Osteocyte (in vitro differentiated cells): Measurements from ENCODE around the gene IL17F. TPM values are rescaled to one million over a fixed set of nuclear protein-coding genes. Genes with fewer than 3 reads are reported as not detected.

Source experiments
- DNase-seq: peaks from one replicate; pipeline ENCODE4 v3.0.0; 2021; ENCODE audit warnings: mixed read lengths; ENCODE audit not compliant: unreplicated experiment; ENCODE audit errors: extremely low spot score
- H3K27ac Mint-ChIP-seq: one replicate; pipeline ENCODE4 v1.8.0; 2021; ENCODE audit warnings: mild to moderate bottlenecking, mixed read lengths; ENCODE audit not compliant: unreplicated experiment
- H3K27me3 Mint-ChIP-seq: one replicate; pipeline ENCODE4 v1.8.0; 2021; ENCODE audit warnings: mixed read lengths; ENCODE audit not compliant: unreplicated experiment
- H3K36me3 Mint-ChIP-seq: one replicate; pipeline ENCODE4 v1.8.0; 2021; ENCODE audit warnings: mixed read lengths; ENCODE audit not compliant: unreplicated experiment
- H3K4me1 Mint-ChIP-seq: one replicate; pipeline ENCODE4 v1.8.0; 2021; ENCODE audit warnings: mixed read lengths; ENCODE audit not compliant: unreplicated experiment
- H3K4me3 Mint-ChIP-seq: one replicate; pipeline ENCODE4 v1.8.0; 2021; ENCODE audit warnings: mild to moderate bottlenecking, moderate library complexity, mixed read lengths; ENCODE audit not compliant: unreplicated experiment
- H3K9me3 Mint-ChIP-seq: one replicate; pipeline ENCODE4 v1.8.0; 2021; ENCODE audit warnings: mixed read lengths; ENCODE audit not compliant: unreplicated experiment
- CTCF ChIP-seq: fragments of 200-600 bp; sonication (generic); IDR thresholded peaks from 2 replicates; pipeline ENCODE4 v1.5.0; 2021; ENCODE audit warnings: antibody characterized with exemption, mild to moderate bottlenecking, moderate library complexity
- total RNA-seq: library from RNA; stranded (reverse); gene quantifications from 2 replicates; pipeline ENCODE4 v1.2.1, GENCODE V29; 2021

The IL17F gene
- total RNA-seq, 1 donor from 2014 or later = not detected

DNA sequence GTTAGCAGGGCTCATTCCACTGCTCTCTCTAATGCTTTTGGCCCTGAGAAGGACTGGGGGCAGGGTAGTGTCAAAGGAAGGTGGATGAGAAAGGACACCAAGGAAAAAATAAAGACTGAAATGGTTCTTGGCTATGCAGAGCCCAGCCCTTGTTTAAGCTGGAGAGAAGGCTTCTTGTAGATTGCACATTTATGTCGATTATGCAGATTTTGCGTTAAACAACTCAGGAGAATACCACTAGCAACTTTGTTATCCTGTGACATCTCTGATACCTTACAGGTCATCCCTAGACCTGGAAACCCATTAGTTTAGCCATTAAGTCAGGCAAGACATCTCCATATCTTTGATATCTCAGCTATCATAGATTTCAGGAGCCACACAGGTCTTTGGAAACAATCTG, 11.1 kb upstream of the IL17F start:
- Mint-ChIP-seq H3K9me3 (no peaks in the 10 kb centered on the region), H3K36me3 (no peaks in the 10 kb centered on the region), H3K4me3 (no peak overlapping the region), H3K27me3 (peaks cover 41% of the 10 kb centered on the region), H3K4me1 (peaks cover 3% of the 10 kb centered on the region), H3K27ac (no peak overlapping the region)
- TF ChIP-seq CTCF = no peak
- no peak for DNase-seq

- Mint-ChIP-seq H3K4me1 (peaks cover 3% of the 10 kb centered on the region), H3K27ac (no peak overlapping the region), H3K36me3 (no peaks in the 10 kb centered on the region), H3K9me3 (no peaks in the 10 kb centered on the region), H3K27me3 (peaks cover 46% of the 10 kb centered on the region), H3K4me3 (no peak overlapping the region)
- DNase-seq = no peak
- no peak for TF ChIP-seq CTCF
These were observed 10.6 kb upstream of the IL17F start for GRCh38 chr6:52254731-52255378.

DNA sequence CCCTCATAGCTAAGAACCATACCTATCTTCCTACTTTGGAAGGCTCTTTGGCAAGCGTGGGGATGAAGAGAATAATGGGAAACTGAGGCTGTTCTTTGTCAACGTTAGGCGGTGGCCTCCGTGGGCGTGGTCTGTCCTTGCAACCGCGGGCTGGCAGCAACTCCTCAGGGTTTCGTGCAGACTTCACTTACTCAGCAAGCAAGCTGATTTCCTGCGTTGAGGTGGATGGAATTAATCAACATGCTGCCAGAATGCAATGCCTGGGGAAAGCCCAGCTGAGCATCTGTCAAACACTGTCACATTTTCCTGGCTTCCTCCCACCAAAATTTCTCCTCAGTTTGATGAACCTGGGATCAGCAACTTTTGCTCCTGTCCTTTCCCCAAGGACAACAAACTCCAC, 9.2 kb upstream of the IL17F start:
- peaks cover 56% of the 10 kb centered on the region for H3K27me3 Mint-ChIP-seq
- no peaks in the 10 kb centered on the region for H3K36me3 Mint-ChIP-seq
- H3K9me3 Mint-ChIP-seq = no peaks in the 10 kb centered on the region
- no peak for DNase-seq
- H3K4me1 Mint-ChIP-seq = peaks cover 3% of the 10 kb centered on the region
- no peak overlapping the region for H3K4me3 Mint-ChIP-seq
- TF ChIP-seq CTCF = no peak
- no peak overlapping the region for H3K27ac Mint-ChIP-seq

- H3K9me3 Mint-ChIP-seq = no peaks in the 10 kb centered on the region
- H3K4me1 Mint-ChIP-seq = peaks cover 3% of the 10 kb centered on the region
- no peaks in the 10 kb centered on the region for H3K36me3 Mint-ChIP-seq
- DNase-seq = no peak
- no peak overlapping the region for H3K27ac Mint-ChIP-seq
- peaks cover 58% of the 10 kb centered on the region for H3K27me3 Mint-ChIP-seq
- H3K4me3 Mint-ChIP-seq = no peak overlapping the region
- TF ChIP-seq CTCF = no peak
These were observed 6.8 kb upstream of the IL17F start for GRCh38 chr6:52251113-52251512.

- Mint-ChIP-seq H3K27ac (no peak overlapping the region), H3K4me3 (no peak overlapping the region)
- no peak for DNase-seq
These were observed 4.8 kb upstream of the IL17F start for GRCh38 chr6:52249078-52249477.

More at GRCh38 chr6:52249078-52249477, 4.8 kb upstream of the IL17F start:
- Mint-ChIP-seq H3K27me3 (peaks cover 53% of the 10 kb centered on the region), H3K9me3 (no peaks in the 10 kb centered on the region), H3K36me3 (no peaks in the 10 kb centered on the region), H3K4me1 (peaks cover 3% of the 10 kb centered on the region)
- no peak for TF ChIP-seq CTCF
